Peyer's patch (tissue), 4 donors: Measurements from ENCODE around the gene ARAP2.

Experiments used
- CTCF ChIP-seq, 6 experiments: fragments of 450-650 bp in 4 of 6; fragments of 200-600 bp in 2 of 6; sonication (generic) in 1 of 6; IDR thresholded peaks; one replicate each; pipeline ENCODE4 v1.5.1; 2017 to 2019; ENCODE audit warnings: antibody characterized with exemption in 6 of 6, mild to moderate bottlenecking in 3 of 6, moderate library complexity in 1 of 6
- POLR2A ChIP-seq, 2 donors: fragments of 450-650 bp; IDR thresholded peaks; one replicate each; pipeline ENCODE4 v1.5.1; 2017; ENCODE audit warnings: antibody characterized with exemption in 2 of 2, mild to moderate bottlenecking in 2 of 2, moderate library complexity in 2 of 2

GRCh38 chr4:36164900-36165630 lies 79.2 kb downstream of the ARAP2 start:
- no peak for TF ChIP-seq CTCF (IDR thresholded peaks at IDR 0.05)
- no peak for TF ChIP-seq POLR2A (IDR thresholded peaks at IDR 0.05)
